Muscle of back (tissue), 11 donors: ENCODE data around the gene MBD5. TPM values are rescaled to one million over a fixed set of nuclear protein-coding genes. Genes with fewer than 3 reads are reported as not detected.

ENCODE experiments used
- DNase-seq, 3 donors: peaks; one replicate each; pipeline versions ENCODE4 v3.0.0 to v3.0.0-alpha.2; 2013
- polyA plus RNA-seq, 10 donors: library from polyadenylated mRNA; unstranded; fragments of 120-200 nt; gene quantifications; one replicate each; pipeline ENCODE4 v1.2.1, GENCODE V29; 2013; ENCODE audit not compliant: insufficient read length in 10 of 10

MBD5 gene
- polyA plus RNA-seq, 10 donors, result 16.4 to 27.5 (median 22.4) TPM

DNA sequence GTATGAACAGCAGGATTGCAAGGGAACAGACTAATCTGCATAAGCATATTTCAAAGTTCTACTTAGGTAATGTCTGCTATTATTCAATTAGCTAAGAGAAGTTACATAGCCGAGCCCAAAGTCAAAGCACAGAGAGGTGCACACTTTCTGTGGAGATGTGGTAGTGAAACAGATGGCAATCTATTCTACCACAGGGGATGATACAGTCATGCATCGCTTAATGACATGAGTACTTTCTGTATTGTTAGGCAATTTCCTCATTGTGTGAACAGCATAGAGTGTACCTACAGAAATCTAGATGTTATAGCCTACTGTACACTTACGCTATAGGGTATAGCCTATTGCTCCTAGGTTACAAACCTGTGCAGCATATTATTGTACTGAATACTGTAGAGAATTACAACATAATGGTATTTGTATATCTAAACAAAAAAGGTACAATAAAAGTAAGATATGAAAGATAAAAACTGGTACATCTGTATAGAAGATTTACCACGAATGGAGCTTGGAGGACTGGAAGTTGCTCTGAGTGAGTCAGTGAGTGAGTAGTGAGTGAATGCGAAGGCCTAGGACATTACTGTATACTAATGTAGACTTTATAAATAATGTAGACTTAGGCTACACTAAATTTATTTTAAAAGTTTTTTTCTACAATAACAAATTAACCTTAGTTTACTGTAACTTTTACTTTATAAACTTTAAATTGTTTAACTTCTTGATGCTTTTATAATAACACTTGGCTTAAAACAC lies 197.6 kb downstream of the MBD5 start:
- DNase-seq, result no peak

DNA sequence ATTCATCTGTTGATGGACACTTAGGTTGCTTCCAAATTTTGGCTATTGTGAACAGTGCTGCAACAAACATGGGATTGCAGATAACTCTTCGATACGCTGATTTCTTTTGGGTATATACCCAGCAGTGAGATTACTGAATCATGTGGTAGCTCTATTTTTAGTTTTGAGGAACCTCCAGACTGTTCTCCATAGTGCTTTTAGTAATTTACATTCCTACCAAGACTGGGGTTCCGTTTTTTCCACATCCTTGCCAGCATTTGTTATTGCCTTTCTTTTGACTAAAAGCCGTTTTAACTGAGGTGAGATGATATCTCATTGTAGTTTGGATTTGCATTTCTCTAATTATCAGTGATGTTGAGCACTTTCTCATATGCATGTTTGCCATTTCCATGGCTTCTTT lies 200.3 kb downstream of the MBD5 start:
- no peak for DNase-seq

DNA sequence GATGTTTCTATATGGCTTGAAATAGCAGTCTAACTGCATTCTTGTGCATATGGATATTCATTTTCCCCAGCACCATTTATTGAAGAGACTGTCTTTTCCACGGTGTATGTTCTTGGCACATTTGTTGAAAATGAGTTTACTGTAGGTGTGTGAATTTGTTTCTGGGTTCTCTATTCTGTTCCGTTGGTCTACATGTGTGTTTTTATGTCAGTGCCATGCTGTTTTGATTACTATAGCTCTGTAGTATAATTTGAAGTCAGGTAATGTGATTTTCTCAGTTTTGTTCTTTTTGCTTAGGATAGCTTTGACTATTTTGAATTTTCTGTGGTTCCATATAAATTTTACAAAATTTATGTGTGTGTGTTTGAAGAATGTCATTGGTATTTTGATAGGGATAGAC lies 201.0 kb downstream of the MBD5 start:
- no peak for DNase-seq

DNA sequence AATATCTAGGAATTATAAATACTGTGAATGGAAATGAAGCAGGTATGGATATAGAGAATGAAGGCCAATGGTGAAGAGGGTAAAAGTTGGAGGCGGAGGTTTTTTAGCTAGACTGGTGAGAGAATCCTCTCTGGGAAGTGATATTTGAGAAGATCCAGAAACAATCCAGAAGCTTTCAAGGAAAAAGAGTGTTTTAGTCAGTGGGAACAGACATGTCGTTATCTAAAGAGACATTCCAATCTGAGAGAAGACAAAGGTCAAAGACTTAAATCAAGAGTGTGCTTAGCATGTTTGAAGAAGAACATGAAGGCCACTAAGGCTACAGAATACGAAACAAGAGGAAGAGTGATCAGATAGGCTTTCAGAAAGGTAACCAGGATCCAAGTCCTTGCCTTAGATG lies 211.0 kb downstream of the MBD5 start:
- no peak for DNase-seq

DNA sequence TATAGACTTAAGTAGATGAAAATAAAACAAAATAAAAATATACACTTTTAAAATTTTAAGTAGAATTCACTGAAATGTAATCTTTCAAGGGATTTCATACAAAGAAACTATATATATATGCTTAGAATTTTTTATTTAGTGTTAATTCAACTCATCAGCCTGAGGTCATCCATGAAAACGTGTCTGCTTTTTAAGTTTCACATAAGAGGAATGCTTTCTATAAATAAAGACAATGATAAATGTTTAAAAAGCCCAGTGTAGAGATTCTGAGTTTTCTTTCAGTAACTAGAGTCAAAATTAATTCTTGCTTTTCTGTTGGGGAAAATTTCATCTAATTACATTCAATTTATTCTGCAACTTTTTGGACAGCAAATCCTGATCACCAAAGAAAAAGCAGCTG lies 213.3 kb downstream of the MBD5 start:
- no peak for DNase-seq

GRCh38 chr2:148237911-148238310 lies 217.0 kb downstream of the MBD5 start:
- DNase-seq, result peak in 2 of 3 donors; percentile 15 to 41

DNA sequence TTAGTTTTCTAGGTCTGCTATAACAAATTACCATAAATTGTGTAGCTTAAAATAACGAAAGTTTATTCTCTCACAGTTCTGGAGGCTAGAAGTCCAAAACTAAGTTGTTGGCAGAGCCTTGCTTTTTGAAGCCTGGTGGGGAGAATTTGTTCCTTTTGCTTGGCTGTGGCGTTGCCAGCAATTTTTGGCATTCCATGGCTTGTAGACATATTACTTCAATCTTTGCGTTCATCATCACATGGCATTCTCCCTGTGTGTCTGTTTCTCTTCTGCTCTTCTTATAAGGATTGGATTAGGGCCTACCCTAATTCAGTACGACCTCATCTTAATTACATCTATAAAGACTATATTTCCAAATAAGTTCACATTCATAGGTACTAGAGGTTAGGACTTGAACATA lies 217.7 kb downstream of the MBD5 start:
- DNase-seq, result peak in 2 of 3 donors; percentile 12 to 34

GRCh38 chr2:148240838-148241237 lies 219.9 kb downstream of the MBD5 start:
- no peak for DNase-seq

DNA sequence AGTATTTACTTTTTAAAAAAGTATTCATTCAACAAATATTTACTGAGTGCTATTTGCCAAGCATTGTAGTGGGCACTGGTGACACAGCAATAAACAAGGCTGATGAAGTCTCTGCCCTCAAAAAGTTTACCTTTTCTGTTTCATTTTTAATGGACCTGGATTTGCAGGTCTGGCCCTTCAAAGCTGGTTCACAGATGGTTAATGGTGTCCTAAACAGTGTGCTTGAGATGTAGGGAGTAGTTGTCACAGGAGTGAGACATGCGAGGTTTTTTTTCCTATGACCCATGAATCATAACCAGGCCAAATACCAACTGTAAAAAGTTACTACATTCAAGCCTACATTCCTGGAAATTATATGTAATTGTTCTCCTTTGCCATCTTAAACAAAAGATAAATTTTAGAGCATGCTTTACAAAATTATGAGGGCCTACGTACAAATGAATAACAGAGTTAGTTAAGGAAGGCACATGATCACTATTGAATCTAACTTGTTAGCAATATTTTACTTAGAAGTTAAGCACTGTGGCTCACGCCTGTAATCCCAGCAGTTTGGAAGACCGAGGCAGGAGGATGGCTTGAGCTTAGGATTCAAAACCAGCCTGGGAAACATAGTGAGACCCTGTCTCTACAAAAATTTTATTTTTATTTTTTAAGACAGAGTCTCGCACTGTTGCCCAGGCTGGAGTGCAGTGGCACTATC lies 223.9 kb downstream of the MBD5 start:
- peak in 1 of 3 donors; percentile 17 for DNase-seq

DNA sequence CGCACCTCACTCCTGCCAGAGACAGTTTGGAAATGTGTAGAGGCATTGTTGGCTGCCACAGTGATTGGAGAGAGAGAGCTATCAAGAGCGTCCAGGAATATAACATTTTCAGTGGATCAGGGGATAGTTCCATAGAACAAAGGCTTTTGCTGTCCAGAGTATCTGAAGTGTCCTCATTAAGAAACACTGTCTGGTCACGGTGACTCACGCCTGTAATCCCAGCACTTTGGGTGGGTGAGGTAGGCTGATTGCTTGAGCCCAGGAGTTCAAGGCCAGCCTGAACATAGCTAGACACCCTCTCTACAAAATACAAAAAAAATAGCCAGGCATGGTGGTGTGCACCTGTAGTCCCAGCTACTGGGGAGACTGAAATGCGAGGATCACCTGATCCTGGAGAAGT lies 231.1 kb downstream of the MBD5 start:
- DNase-seq, result no peak

GRCh38 chr2:148252646-148253045 lies 231.8 kb downstream of the MBD5 start:
- no peak for DNase-seq

- peak in 1 of 3 donors; percentile 22 for DNase-seq
These were observed 232.8 kb downstream of the MBD5 start for GRCh38 chr2:148253685-148254084.

- DNase-seq, result no peak
These were observed 235.0 kb downstream of the MBD5 start for GRCh38 chr2:148255929-148256328.

DNA sequence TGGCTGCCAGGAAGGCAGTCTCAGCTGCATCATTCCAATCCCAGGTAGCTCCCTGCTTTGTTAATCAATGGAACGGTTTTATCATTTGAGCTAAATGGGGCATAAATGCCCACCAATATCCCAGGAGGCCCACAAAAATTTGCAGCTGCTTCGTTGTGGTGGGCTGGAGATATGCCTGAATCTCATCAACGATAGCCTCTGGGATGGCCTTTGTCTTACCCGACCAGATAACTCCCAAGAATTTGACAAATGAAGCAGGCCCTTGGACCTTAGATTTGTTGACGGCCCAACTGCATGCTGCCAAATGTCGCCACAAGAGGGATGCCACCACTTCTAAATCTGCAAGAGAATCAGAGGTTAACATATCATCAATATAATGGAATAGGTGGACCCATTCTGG lies 236.4 kb downstream of the MBD5 start:
- no peak for DNase-seq

GRCh38 chr2:148258124-148258523 lies 237.2 kb downstream of the MBD5 start:
- no peak for DNase-seq

GRCh38 chr2:148259674-148260073 lies 238.8 kb downstream of the MBD5 start:
- no peak for DNase-seq

- DNase-seq, result no peak
These were observed 243.0 kb downstream of the MBD5 start for GRCh38 chr2:148263890-148264289.

GRCh38 chr2:148273158-148273691 lies 252.3 kb downstream of the MBD5 start:
- DNase-seq, result no peak

DNA sequence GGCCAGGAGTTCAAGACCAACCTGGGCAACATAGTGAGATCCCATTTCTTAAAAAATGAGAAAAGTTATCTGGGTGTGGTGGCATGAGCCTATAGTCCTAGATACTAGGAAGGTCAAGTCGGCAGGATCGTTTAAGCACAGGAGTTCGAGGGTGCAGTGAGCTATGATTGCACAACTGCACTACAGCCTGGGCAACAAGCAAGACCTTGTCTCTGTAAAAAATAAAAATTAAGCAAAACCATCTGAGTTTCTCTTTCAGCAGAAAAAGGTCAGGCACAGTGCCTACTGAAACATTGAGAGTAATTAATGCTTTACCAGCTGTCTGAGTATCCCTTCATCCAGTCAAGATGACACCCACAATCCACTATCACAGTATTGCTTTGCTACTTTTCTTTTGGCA lies 258.3 kb downstream of the MBD5 start:
- no peak for DNase-seq

- DNase-seq, result no peak
These were observed 261.3 kb downstream of the MBD5 start for GRCh38 chr2:148282201-148282600.

DNA sequence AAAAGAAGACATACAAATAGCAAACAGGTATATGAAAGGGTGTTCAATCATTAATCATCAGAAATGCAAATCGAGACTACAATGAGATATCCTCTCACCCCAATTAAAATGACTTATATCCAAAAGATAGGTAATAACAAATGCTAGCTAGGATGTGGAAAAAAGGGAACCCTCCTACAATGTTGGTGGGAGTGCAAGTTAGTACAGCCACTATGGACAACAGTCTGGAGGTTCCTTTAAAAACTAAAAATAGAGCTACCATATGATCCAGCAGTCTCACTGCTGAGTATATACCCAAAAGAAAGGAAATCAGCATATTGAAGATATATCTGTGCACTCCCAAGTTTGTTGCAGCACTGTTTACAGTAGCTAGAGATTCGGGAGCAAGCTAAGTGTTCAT lies 271.5 kb downstream of the MBD5 start:
- DNase-seq, result no peak

- DNase-seq, result no peak
These were observed 277.3 kb downstream of the MBD5 start for GRCh38 chr2:148298196-148298595.

DNA sequence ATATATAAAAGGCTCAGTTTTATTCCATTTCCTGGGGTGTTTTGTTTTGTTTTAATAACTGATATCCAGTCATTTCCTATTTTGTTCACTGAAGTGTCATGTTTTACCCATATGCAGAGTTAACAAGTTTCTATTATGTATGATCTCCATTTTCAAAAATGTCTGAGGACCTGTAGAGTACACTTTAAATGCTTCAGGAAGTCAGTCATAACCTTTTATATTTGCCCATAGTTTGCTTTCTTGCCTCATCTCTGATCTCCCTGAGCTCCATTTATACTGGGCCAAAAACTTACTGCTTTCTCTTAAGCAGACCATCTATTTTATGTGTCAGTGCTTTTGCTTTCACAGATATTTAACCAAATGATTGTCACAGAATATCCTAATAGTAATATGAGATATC lies 278.7 kb downstream of the MBD5 start:
- DNase-seq, result no peak
